H9 (cell line): ENCODE data around the gene SLBP. TPM values are rescaled to one million over a fixed set of nuclear protein-coding genes. Genes with fewer than 3 reads are reported as not detected.

Source experiments
- DNase-seq: peaks from one replicate; pipeline ENCODE4 v3.0.0-alpha.2; 2017
- H2AFZ ChIP-seq: one replicate; pipeline ENCODE4 v1.6.1; 2013; ENCODE audit warnings: mild to moderate bottlenecking, low read length, control low read depth, moderate library complexity
- H2AK5ac ChIP-seq: 2 replicates; pipeline ENCODE4 v1.6.1; 2013; ENCODE audit warnings: low read length, control low read depth, mixed read lengths; ENCODE audit not compliant: insufficient read length
- H2BK120ac ChIP-seq: one replicate; pipeline ENCODE4 v1.6.1; 2013; ENCODE audit warnings: low read depth, mild to moderate bottlenecking, low read length, control low read depth, inconsistent platforms; ENCODE audit not compliant: poor library complexity, severe bottlenecking
- H2BK12ac ChIP-seq: 2 replicates; pipeline ENCODE4 v1.6.1; 2013; ENCODE audit warnings: low read length, control low read depth, mixed read lengths, low read depth; ENCODE audit not compliant: insufficient read length
- H2BK15ac ChIP-seq: 2 replicates; pipeline ENCODE4 v1.6.1; 2013; ENCODE audit warnings: low read depth, low read length, control low read depth
- H2BK20ac ChIP-seq: one replicate; pipeline ENCODE4 v1.6.1; 2013; ENCODE audit warnings: low read depth, mild to moderate bottlenecking, low read length, control low read depth, inconsistent platforms; ENCODE audit not compliant: poor library complexity, severe bottlenecking
- H2BK5ac ChIP-seq: 2 replicates; pipeline ENCODE4 v1.6.1; 2013; ENCODE audit warnings: low read length, control low read depth, mixed read lengths; ENCODE audit not compliant: insufficient read length
- H3K14ac ChIP-seq: 2 replicates; pipeline ENCODE4 v1.6.1; 2013; ENCODE audit warnings: low read length, control low read depth; ENCODE audit not compliant: insufficient read depth
- H3K18ac ChIP-seq: 2 replicates; pipeline ENCODE4 v1.6.1; 2013; ENCODE audit warnings: low read depth, mild to moderate bottlenecking, mixed read lengths, low read length, control low read depth; ENCODE audit not compliant: insufficient read length
- H3K23ac ChIP-seq: 2 replicates; pipeline ENCODE4 v1.6.1; 2013; ENCODE audit warnings: low read length, control low read depth, mixed read lengths, low read depth; ENCODE audit not compliant: insufficient read length
- H3K23me2 ChIP-seq: 2 replicates; pipeline ENCODE4 v1.6.1; 2013; ENCODE audit warnings: low read depth, mild to moderate bottlenecking, mixed read lengths, low read length, control low read depth; ENCODE audit not compliant: insufficient read length, poor library complexity, severe bottlenecking
- H3K27ac ChIP-seq: 2 replicates; pipeline ENCODE4 v1.5.1; 2013; ENCODE audit warnings: low read length, control low read depth, mixed read lengths, low read depth; ENCODE audit not compliant: insufficient read length
- H3K27me3 ChIP-seq: 2 replicates; pipeline ENCODE4 v1.6.1; 2013; ENCODE audit warnings: low read length, control low read depth, inconsistent platforms; ENCODE audit not compliant: insufficient read depth
- H3K4ac ChIP-seq: 2 replicates; pipeline ENCODE4 v1.6.1; 2013; ENCODE audit warnings: low read depth, mild to moderate bottlenecking, control low read depth, inconsistent platforms, low read length, moderate library complexity
- H3K4me1 ChIP-seq: 2 replicates; pipeline ENCODE4 v1.6.1; 2013; ENCODE audit warnings: low read length, control low read depth, inconsistent platforms; ENCODE audit not compliant: insufficient read depth
- H3K4me2 ChIP-seq: 2 replicates; pipeline ENCODE4 v1.6.1; 2013; ENCODE audit warnings: low read length, control low read depth, mixed read lengths; ENCODE audit not compliant: insufficient read length, insufficient read depth
- H3K56ac ChIP-seq: 2 replicates; pipeline ENCODE4 v1.6.1; 2013; ENCODE audit warnings: low read depth, mild to moderate bottlenecking, mixed read lengths, low read length, control low read depth; ENCODE audit not compliant: insufficient read length
- H3K79me1 ChIP-seq: 2 replicates; pipeline ENCODE4 v1.6.1; 2013; ENCODE audit warnings: low read depth, mild to moderate bottlenecking, moderate library complexity, low read length, control low read depth, inconsistent platforms; ENCODE audit not compliant: insufficient read depth, poor library complexity, severe bottlenecking
- H3K79me2 ChIP-seq: 2 replicates; pipeline ENCODE4 v1.6.1; 2013; ENCODE audit warnings: low read length, control low read depth, inconsistent platforms; ENCODE audit not compliant: insufficient read depth
- H3K9ac ChIP-seq: 2 replicates; pipeline ENCODE4 v1.6.1; 2013; ENCODE audit warnings: low read length, control low read depth, mixed read lengths; ENCODE audit not compliant: insufficient read length; ENCODE audit errors: extremely low read depth
- H3K9me3 ChIP-seq: one replicate; pipeline ENCODE4 v1.6.1; 2013; ENCODE audit warnings: low read depth, low read length, inconsistent platforms; ENCODE audit not compliant: control insufficient read depth
- H3T11ph ChIP-seq: one replicate; pipeline ENCODE4 v1.6.1; 2013; ENCODE audit warnings: mild to moderate bottlenecking, low read length, control low read depth, inconsistent platforms
- H4K20me1 ChIP-seq: one replicate; pipeline ENCODE4 v1.6.1; 2013; ENCODE audit not compliant: control insufficient read depth, insufficient read length, insufficient read depth
- H4K5ac ChIP-seq: 2 replicates; pipeline ENCODE4 v1.6.1; 2013; ENCODE audit warnings: low read depth, mild to moderate bottlenecking, mixed read lengths, low read length, control low read depth; ENCODE audit not compliant: insufficient read length
- H4K8ac ChIP-seq: replicated peaks from 2 replicates; pipeline ENCODE4 v1.6.1; 2013; ENCODE audit warnings: low read length, control low read depth, mixed read lengths, low read depth; ENCODE audit not compliant: insufficient read length
- H4K91ac ChIP-seq: 2 replicates; pipeline ENCODE4 v1.6.1; 2013; ENCODE audit warnings: low read depth, mild to moderate bottlenecking, moderate library complexity, mixed read lengths, low read length, control low read depth; ENCODE audit not compliant: insufficient read length
- H3K27ac Mint-ChIP-seq, 3 experiments: 2 replicates in 2 of 3; 3 replicates in 1 of 3; pipeline ENCODE4 v1.8.0; 2020 to 2021; ENCODE audit warnings: mixed read lengths in 3 of 3, mild to moderate bottlenecking in 1 of 3, moderate library complexity in 1 of 3
- H3K27me3 Mint-ChIP-seq: 2 replicates; pipeline ENCODE4 v1.8.0; 2021; ENCODE audit warnings: low read depth, mild to moderate bottlenecking, moderate library complexity, mixed read lengths
- H3K36me3 Mint-ChIP-seq, 3 experiments: 2 replicates in 2 of 3; 3 replicates in 1 of 3; pipeline ENCODE4 v1.8.0; 2020 to 2021; ENCODE audit warnings: low read depth in 3 of 3, mixed read lengths in 3 of 3; ENCODE audit not compliant: insufficient read depth in 1 of 3
- H3K4me1 Mint-ChIP-seq, 2 experiments: 2 replicates each; pipeline ENCODE4 v1.8.0; 2020; ENCODE audit warnings: mixed read lengths in 2 of 2
- H3K4me3 Mint-ChIP-seq, 2 experiments: 2 replicates in 1 of 2; 3 replicates in 1 of 2; pipeline ENCODE4 v1.8.0; 2020 to 2021; ENCODE audit warnings: mild to moderate bottlenecking in 2 of 2, mixed read lengths in 2 of 2, moderate library complexity in 1 of 2
- H3K9me3 Mint-ChIP-seq, 2 experiments: 2 replicates in 1 of 2; 3 replicates in 1 of 2; pipeline ENCODE4 v1.8.0; 2020; ENCODE audit warnings: mild to moderate bottlenecking in 2 of 2, mixed read lengths in 2 of 2, moderate library complexity in 1 of 2
- WGBS: extraction: QIAGEN DNeasy Blood & Tissue Kit; methylation state at CpG from one replicate; pipeline ENCODE4 v1.1.7; 2013; ENCODE audit warnings: missing lambda C conversion rate, low lambda C conversion rate, mixed read lengths; ENCODE audit not compliant: insufficient read length; ENCODE audit errors: extremely low coverage; 5-methylcytosine and 5-hydroxymethylcytosine counted together
- total RNA-seq: library from RNA; stranded (reverse); gene quantifications from 2 replicates; pipeline ENCODE4 v1.2.1, GENCODE V29; 2021
- TF ChIP-seq, protein P1 (sequence below): fragments of 200-600 bp; sonication (generic); conservative IDR thresholded peaks from 3 replicates; pipeline ENCODE4 v1.8.0; 2021; ENCODE audit warnings: antibody characterized with exemption, mild to moderate bottlenecking

SLBP gene
- total RNA-seq, 1 experiment from 2014 or later, result 62.7 TPM

DNA sequence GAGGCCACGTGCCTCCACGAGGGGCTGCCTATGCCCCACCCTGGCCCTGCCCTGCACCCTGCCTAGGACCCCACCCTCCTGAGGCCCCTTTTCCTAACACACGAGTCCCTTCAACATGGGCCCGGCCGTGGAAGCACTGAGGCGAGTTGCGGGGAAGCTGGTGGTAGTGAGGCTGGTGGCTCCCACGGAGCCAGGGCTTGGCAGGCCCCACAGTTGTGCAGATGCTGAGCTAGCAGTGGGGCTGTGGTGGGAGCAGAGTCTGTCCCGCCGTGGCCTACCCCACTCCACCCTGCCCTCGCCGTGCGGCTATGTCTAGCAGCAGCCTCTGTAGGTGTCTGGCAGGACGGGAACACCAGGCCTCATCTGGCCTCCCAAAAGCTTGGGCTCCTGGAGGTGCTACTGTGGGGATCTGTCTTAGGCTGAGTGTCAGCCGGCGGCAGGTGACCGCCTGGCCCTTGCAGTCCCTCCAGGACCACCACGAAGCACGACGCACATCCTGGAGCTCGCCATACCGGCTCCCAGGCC lies 28.0 kb upstream of the SLBP start:
- Histone ChIP-seq H2BK20ac (no peak overlapping the region), H2BK15ac (no peak overlapping the region), H4K20me1 (no peaks in the 10 kb centered on the region), H3K79me2 (no peaks in the 10 kb centered on the region), H2BK12ac (no peak overlapping the region), H4K91ac (no peak overlapping the region), H3K79me1 (no peaks in the 10 kb centered on the region), H4K5ac (no peak overlapping the region), H3K4me2 (no peak overlapping the region), H3K9me3 (peaks cover 13% of the 10 kb centered on the region), H3K27ac (no peak overlapping the region), H2BK120ac (no peak overlapping the region), H2AFZ (no peak overlapping the region), H4K8ac (no peak overlapping the region), H2BK5ac (no peak overlapping the region), H3K14ac (no peak overlapping the region), H2AK5ac (no peak overlapping the region), H3K4ac (no peak overlapping the region), H3K18ac (no peak overlapping the region), H3K23ac (no peak overlapping the region), H3K23me2 (no peaks in the 10 kb centered on the region), H3T11ph (no peak overlapping the region), H3K56ac (no peak overlapping the region), H3K9ac (no peak overlapping the region), H3K4me1 (no peaks in the 10 kb centered on the region), H3K27me3 (no peaks in the 10 kb centered on the region)
- Mint-ChIP-seq H3K4me1 (0 out of 4 replicates have a peak, but pooled peaks cover 0 to 4% of the 10 kb centered on the region in 2 experiments), H3K27ac (no peak overlapping the region), H3K9me3 (peaks cover 19 to 20% of the 10 kb centered on the region in 2 experiments), H3K27me3 (no peaks in the 10 kb centered on the region), H3K36me3 (peaks cover 59 to 99% (median 92%) of the 10 kb centered on the region in 3 experiments), H3K4me3 (no peak overlapping the region)
- TF ChIP-seq, protein P1, sequence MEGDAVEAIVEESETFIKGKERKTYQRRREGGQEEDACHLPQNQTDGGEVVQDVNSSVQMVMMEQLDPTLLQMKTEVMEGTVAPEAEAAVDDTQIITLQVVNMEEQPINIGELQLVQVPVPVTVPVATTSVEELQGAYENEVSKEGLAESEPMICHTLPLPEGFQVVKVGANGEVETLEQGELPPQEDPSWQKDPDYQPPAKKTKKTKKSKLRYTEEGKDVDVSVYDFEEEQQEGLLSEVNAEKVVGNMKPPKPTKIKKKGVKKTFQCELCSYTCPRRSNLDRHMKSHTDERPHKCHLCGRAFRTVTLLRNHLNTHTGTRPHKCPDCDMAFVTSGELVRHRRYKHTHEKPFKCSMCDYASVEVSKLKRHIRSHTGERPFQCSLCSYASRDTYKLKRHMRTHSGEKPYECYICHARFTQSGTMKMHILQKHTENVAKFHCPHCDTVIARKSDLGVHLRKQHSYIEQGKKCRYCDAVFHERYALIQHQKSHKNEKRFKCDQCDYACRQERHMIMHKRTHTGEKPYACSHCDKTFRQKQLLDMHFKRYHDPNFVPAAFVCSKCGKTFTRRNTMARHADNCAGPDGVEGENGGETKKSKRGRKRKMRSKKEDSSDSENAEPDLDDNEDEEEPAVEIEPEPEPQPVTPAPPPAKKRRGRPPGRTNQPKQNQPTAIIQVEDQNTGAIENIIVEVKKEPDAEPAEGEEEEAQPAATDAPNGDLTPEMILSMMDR, result no peak
- no peak for DNase-seq
- no CpG with 5 or more reads among the region's 22 CpGs for WGBS
